Heart left ventricle (tissue), 16 donors: Measurements from ENCODE around the gene KCNH5. TPM values are rescaled to one million over a fixed set of nuclear protein-coding genes. Genes with fewer than 3 reads are reported as not detected.

Experiments used
- ATAC-seq, 4 donors: fragments of 200-7000 bp; cut with Tn5 transposase; one replicate each; pipeline ENCODE4 v1.9.1; 2020 to 2022; ENCODE audit warnings: moderate library complexity in 4 of 4, mild to moderate bottlenecking in 3 of 4, moderate number of reproducible peaks in 1 of 4
- DNase-seq, 5 donors: peaks; one replicate each; pipeline ENCODE4 v3.0.0-alpha.2; 2020
- H3K27ac ChIP-seq, 12 donors: fragments of 200-600 bp; sonication (generic) in 4 of 12; one replicate each; pipeline versions ENCODE4 v1.5.0 to v1.8.0; 2016 to 2022; ENCODE audit warnings: mild to moderate bottlenecking in 2 of 12
- H3K27me3 ChIP-seq, 9 donors: fragments of 200-600 bp; sonication (generic) in 2 of 9; one replicate each; pipeline versions ENCODE4 v1.5.1 to v1.8.0; 2016 to 2022; ENCODE audit warnings: mild to moderate bottlenecking in 3 of 9
- H3K36me3 ChIP-seq, 9 donors: fragments of 200-600 bp; sonication (generic) in 2 of 9; one replicate each; pipeline versions ENCODE4 v1.5.0 to v1.8.0; 2018 to 2022; ENCODE audit warnings: mild to moderate bottlenecking in 2 of 9
- H3K4me1 ChIP-seq, 12 donors: fragments of 200-600 bp; sonication (generic) in 4 of 12; one replicate each; pipeline versions ENCODE4 v1.5.0 to v1.8.0; 2016 to 2022; ENCODE audit warnings: mild to moderate bottlenecking in 3 of 12
- H3K4me3 ChIP-seq, 12 donors: fragments of 200-600 bp; sonication (generic) in 4 of 12; one replicate each; pipeline versions ENCODE4 v1.5.0 to v1.8.0; 2017 to 2022; ENCODE audit warnings: mild to moderate bottlenecking in 9 of 12, moderate library complexity in 4 of 12
- H3K9me3 ChIP-seq, 12 donors: fragments of 200-600 bp; sonication (generic) in 4 of 12; one replicate each; pipeline versions ENCODE4 v1.5.0 to v1.8.0; 2016 to 2022; ENCODE audit warnings: mild to moderate bottlenecking in 1 of 12
- CTCF ChIP-seq, 12 donors: fragments of 200-600 bp; sonication (generic) in 4 of 12; IDR thresholded peaks; one replicate each; pipeline versions ENCODE4 v1.5.0 to v1.8.0; 2018 to 2022; ENCODE audit warnings: antibody characterized with exemption in 12 of 12, mild to moderate bottlenecking in 5 of 12
- POLR2A ChIP-seq, 2 donors: fragments of 450-650 bp; IDR thresholded peaks; one replicate each; pipeline ENCODE4 v1.6.1; 2017; ENCODE audit warnings: antibody characterized with exemption in 2 of 2, mild to moderate bottlenecking in 2 of 2, moderate library complexity in 2 of 2
- WGBS, 4 donors: extraction: QIAGEN DNeasy Blood & Tissue Kit in 2 of 4; methylation state at CpG; one replicate each; pipeline versions ENCODE4 v1.1.5 to v1.1.7; 2013 to 2018; 5-methylcytosine and 5-hydroxymethylcytosine counted together
- intact Hi-C, 10 donors: fragments of 100-400 bp; cut with DNase I; formaldehyde crosslinking; loops; one replicate each; pipeline versions ENCODE4 v1.11.1 to v1.14.2; 2022
- polyA plus RNA-seq, 2 donors: library from polyadenylated mRNA; stranded (reverse); fragments of 200-250 nt; gene quantifications; one replicate each; pipeline ENCODE4 v1.2.3, GENCODE V29; 2013
- total RNA-seq, 9 donors: library from RNA; depleted of rRNA in 2 of 9; stranded (reverse); fragments of >200 nt in 2 of 9; fragmentation: NEBNext Ultra II Directional in 3 of 9; extraction: Animal tissue kit (Norgen Biotek cat#: 25700) in 3 of 9; gene quantifications; one replicate each; pipeline versions ENCODE4 v1.1.0 to v1.2.4, GENCODE V29; 2016 to 2023
- donor health status: ischemic (EF 13 %, LVEDD 7.1; RV severe dilation, severe dysfunction).
- donor health status: healthy with polysubstance abuse.
- donor health status: DM: no; HTN: yes; CAD: no.
- donor health status: DM: no; HTN: no; CAD: no.
- donor health status: ischemic (EF 25% LVEDD 6.9; RV normal size, moderate dysfunction).
- donor health status: ischemic (EF 25% LVEDD 5.7; RV mildly dilated, moderate dysfunction).
- donor health status: healthy.
- donor health status: DM: yes; HTN: yes; CAD: no.
- donor health status: ischemic (EF 35%, LVEDD 5.7; RV mildly dilated, moderate dysfunction).
- donor health status: nonischemic (EF 11% LVEDD 7.7; RV severe dilation, severe dysfunction).
- donor health status: DM: yes; HTN: yes; CAD: no.
- donor health status: PGD.
- donor health status: ischemic (EF 29% LVEDD 5.4; RV normal size, mild dysfunction).
- donor health status: nonischemic (EF 23%, LVEDD 6.1; RV moderate dilation, normal function).

Gene KCNH5
- total and polyA plus RNA-seq, 11 donors, result 0.17 to 0.66 TPM; not detected in 9

GRCh38 chr14:62916551-62916950, 128.7 kb downstream of the KCNH5 start:
- Histone ChIP-seq H3K27me3 (peaks cover 0 to 3% (median 0%) of the 10 kb centered on the region in 9 donors), H3K4me3 (no peak overlapping the region), H3K36me3 (no peaks in the 10 kb centered on the region), H3K4me1 (no peaks in the 10 kb centered on the region), H3K9me3 (no peaks in the 10 kb centered on the region), H3K27ac (no peak overlapping the region)
- WGBS, 4 donors, result 38 to 45% (median 38%) methylated on average over 4 of the region's 4 CpGs
- intact Hi-C loops, result no loop called here
- ATAC-seq, result no peak
- TF ChIP-seq POLR2A (IDR thresholded peaks at IDR 0.05), result no peak
- no peak for DNase-seq

GRCh38 chr14:62914873-62915272, 130.4 kb downstream of the KCNH5 start:
- H3K4me3 ChIP-seq, result no peak overlapping the region
- no peaks in the 10 kb centered on the region for H3K36me3 ChIP-seq
- H3K4me1 ChIP-seq, result no peaks in the 10 kb centered on the region
- peaks cover 0 to 8% (median 0%) of the 10 kb centered on the region in 9 donors for H3K27me3 ChIP-seq
- 69 to 77% (median 75%) methylated on average over 3 of the region's 3 CpGs for WGBS, 4 donors
- intact Hi-C loops, result no loop called here
- H3K27ac ChIP-seq, result no peak overlapping the region
- no peaks in the 10 kb centered on the region for H3K9me3 ChIP-seq
- TF ChIP-seq POLR2A (IDR thresholded peaks at IDR 0.05) (no peak), CTCF (IDR thresholded peaks at IDR 0.05) (no peak)
- no peak for DNase-seq
- no peak for ATAC-seq

- no peak overlapping the region for H3K4me3 ChIP-seq
- H3K4me1 ChIP-seq, result no peaks in the 10 kb centered on the region
- no peaks in the 10 kb centered on the region for H3K36me3 ChIP-seq
- TF ChIP-seq POLR2A (IDR thresholded peaks at IDR 0.05) (no peak), CTCF (IDR thresholded peaks at IDR 0.05) (no peak)
- peaks cover 0 to 8% (median 0%) of the 10 kb centered on the region in 9 donors for H3K27me3 ChIP-seq
- 46 to 64% (median 53%) methylated on average over 2 of the region's 2 CpGs for WGBS, 4 donors
- DNase-seq (no peak), ATAC-seq (no peak)
- intact Hi-C loops, result no loop called here
- H3K9me3 ChIP-seq, result no peaks in the 10 kb centered on the region
- H3K27ac ChIP-seq, result no peak overlapping the region
Measured at GRCh38 chr14:62914025-62914424, 131.2 kb downstream of the KCNH5 start.

- intact Hi-C loops, result no loop called here
- H3K27ac ChIP-seq, result no peak overlapping the region
- ATAC-seq, result no peak
- WGBS, 4 donors, result 75 to 94% (median 88%) methylated on average over 1 of the region's 1 CpG
- TF ChIP-seq POLR2A (IDR thresholded peaks at IDR 0.05), result no peak
- no peak for TF ChIP-seq CTCF (IDR thresholded peaks at IDR 0.05)
- peaks cover 0 to 8% (median 0%) of the 10 kb centered on the region in 9 donors for H3K27me3 ChIP-seq
- H3K4me1 ChIP-seq, result no peaks in the 10 kb centered on the region
- H3K4me3 ChIP-seq, result no peak overlapping the region
- no peaks in the 10 kb centered on the region for H3K9me3 ChIP-seq
- H3K36me3 ChIP-seq, result no peaks in the 10 kb centered on the region
- DNase-seq, result no peak
Measured at GRCh38 chr14:62908506-62908905, 136.8 kb downstream of the KCNH5 start.

GRCh38 chr14:62905566-62905965, 139.7 kb downstream of the KCNH5 start:
- Histone ChIP-seq H3K27ac (no peak overlapping the region), H3K4me1 (no peaks in the 10 kb centered on the region), H3K9me3 (no peaks in the 10 kb centered on the region), H3K36me3 (no peaks in the 10 kb centered on the region), H3K27me3 (no peaks in the 10 kb centered on the region), H3K4me3 (no peak overlapping the region)
- intact Hi-C loops, result no loop called here
- 11 to 19% (median 12%) methylated on average over 2 of the region's 2 CpGs for WGBS, 4 donors
- DNase-seq (no peak), ATAC-seq (no peak)
- TF ChIP-seq POLR2A (IDR thresholded peaks at IDR 0.05) (no peak), CTCF (IDR thresholded peaks at IDR 0.05) (no peak)
